Stimulated activated CD4-positive, alpha-beta T cell treated with anti-CD3 and anti-CD28 coated beads, TNF-alpha, amount 100 ng/mL, for 4 hours (primary cell): Measurements from ENCODE around the gene DARS2.
A peak's percentile ranks its signal among the peaks of the same experiment; 100 is the strongest.
"Not testable (repeated sequence)": the region's sequence is repeated elsewhere in the genome, so short reads cannot be mapped to it uniquely, and the experiment has no call there.

Source experiments
- DNase-seq, 3 experiments: peaks; one replicate each; pipeline ENCODE4 v3.0.0-alpha.2; 2020; ENCODE audit warnings: low read depth in 3 of 3

The DARS2 gene, protein sequence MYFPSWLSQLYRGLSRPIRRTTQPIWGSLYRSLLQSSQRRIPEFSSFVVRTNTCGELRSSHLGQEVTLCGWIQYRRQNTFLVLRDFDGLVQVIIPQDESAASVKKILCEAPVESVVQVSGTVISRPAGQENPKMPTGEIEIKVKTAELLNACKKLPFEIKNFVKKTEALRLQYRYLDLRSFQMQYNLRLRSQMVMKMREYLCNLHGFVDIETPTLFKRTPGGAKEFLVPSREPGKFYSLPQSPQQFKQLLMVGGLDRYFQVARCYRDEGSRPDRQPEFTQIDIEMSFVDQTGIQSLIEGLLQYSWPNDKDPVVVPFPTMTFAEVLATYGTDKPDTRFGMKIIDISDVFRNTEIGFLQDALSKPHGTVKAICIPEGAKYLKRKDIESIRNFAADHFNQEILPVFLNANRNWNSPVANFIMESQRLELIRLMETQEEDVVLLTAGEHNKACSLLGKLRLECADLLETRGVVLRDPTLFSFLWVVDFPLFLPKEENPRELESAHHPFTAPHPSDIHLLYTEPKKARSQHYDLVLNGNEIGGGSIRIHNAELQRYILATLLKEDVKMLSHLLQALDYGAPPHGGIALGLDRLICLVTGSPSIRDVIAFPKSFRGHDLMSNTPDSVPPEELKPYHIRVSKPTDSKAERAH

GRCh38 chr1:173824315-173825081, at the start of gene DARS2, which contains the start of gene CENPL:
TSS of gene DARS2 (plus strand) at chr1:173824673. CDS start at chr1:173825230, 557 bp downstream.
TSS of gene CENPL (minus strand) at chr1:173824883. CDS start at chr1:173811299, 13,584 bp downstream.
- DNase-seq, result peak; percentile 68 to 81 (median 79)

- DNase-seq, result no peak
Measured at GRCh38 chr1:173775578-173776226, 48.8 kb upstream of the DARS2 start.

DNA sequence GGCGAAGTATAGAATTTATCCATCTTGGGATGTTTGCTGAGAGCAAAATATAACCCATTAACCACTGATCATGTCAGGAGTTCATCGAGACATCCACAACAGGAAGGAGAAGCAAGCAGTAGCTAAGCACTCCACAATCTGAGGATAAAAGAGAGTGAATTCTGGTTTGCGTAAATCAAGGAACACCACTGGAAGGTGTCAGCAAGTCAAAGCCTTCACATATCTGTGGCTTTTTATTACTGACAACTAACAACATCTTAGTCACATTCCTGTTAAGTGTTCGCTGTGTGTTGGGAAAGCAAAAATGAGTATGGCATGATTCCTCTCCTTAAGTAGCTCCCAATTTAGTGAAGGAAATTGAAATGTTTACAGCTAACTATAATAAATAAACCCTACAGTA, 44.5 kb upstream of the DARS2 start:
- no peak for DNase-seq

- no peak for DNase-seq
Measured at GRCh38 chr1:173784997-173785396, 39.5 kb upstream of the DARS2 start.

DNA sequence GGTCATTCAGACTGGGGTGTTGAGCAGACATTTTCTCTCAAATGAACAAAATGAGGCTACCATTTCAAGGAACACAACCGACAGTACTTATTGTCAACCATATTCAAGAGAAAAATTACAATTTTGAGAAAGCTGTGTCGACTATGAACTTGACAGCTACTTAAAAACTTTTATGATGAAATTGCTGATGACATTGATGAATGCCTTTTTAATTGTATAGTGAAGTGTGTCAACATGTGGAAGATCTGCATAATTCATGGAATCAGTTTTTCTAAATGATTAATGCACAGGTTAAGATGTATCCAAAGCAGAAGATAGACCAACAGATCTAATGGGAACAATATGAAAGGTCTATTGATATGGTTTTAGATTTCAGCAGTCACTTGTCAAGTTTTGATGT, 34.6 kb upstream of the DARS2 start:
- no peak for DNase-seq

DNA sequence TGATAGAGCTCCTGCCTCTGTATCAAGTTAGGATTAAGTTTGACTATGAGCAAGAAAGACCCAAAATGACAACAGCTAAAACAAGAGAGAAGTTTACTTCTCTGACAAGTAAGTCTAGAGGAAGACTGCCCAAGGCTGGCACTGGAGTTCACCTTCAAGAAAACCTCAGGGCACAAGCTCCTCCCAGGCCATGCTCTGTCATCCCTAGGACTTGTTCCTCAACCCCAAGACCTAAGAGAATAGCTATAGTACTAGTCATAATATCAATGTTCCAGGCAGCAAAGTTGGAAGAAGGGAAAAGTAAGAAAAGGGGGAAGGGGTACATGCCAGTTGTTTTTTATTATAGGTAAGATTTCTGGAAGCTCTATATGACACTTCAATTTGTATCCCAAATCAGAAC, 26.4 kb upstream of the DARS2 start:
- DNase-seq, result no peak

- not testable (repeated sequence) for DNase-seq
Measured at GRCh38 chr1:173799995-173800394, 24.5 kb upstream of the DARS2 start.

GRCh38 chr1:173802961-173803360, 21.5 kb upstream of the DARS2 start:
- DNase-seq, result no peak

DNA sequence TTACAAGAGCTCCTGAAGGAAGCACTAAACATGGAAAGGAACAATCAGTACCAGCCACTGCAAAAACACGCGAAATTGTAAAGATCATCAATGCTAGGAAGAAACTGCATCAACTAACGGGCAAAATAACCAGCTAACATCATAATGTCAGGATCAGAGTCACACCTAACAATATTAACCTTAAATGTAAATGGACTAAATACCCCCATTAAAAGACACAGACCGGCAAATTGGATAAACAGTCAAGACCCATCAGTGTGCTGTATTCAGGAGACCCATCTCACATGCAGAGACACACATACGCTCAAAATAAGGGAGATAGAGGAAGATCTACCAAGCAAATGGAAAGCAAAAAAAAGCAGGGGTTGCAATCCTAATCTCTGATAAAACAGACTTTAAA, 10.8 kb upstream of the DARS2 start:
- not testable (repeated sequence) for DNase-seq

GRCh38 chr1:173818459-173818858, 6.0 kb upstream of the DARS2 start:
- no peak for DNase-seq

DNA sequence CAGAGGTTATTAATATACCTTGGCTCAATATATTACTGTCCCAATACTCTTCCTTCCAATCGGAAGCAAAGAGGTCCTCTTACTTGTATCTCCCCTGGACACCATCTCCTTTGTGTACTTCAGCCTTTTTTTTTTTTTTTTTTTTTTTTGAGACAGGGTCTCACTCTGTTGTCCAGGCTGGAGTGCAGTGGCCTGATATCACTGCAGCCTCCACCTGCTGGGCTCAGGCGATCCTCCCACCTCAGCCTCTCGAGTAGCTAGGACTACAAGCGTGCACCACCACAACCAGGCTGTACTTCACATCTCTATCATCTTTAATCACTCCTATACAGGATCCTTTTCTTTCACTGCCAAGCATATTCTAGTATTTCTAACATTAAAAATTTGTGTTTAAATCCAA, 2.8 kb upstream of the DARS2 start:
- DNase-seq, result no peak

DNA sequence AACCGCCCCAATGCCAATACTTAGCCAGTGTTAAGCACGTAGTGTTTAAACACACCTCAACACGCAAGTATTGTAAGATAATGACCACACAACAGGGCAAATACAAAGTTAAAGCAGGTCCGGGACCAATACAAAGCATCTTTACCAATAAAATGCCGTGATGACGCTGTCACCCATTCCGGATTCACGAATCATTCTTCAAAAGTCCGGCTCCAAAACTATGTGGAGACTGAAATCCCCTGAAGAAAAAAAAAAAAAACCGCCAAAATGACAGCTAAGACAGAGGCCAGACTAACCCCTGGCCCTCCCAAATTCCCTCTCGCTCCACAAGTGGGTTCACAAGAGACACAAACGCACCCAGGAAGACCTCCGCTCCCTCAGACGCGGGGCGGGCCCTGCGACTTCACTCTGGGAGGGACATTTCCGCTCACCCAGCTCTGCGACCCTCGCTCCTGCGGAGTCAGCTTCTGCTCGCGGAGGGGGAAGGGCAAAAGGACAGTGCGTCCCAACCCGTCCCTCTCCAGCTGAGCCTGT, 625 bp upstream of the DARS2 start:
- no peak for DNase-seq

- no peak for DNase-seq
Measured at GRCh38 chr1:173827611-173828010, 3.1 kb downstream of the DARS2 start.

- DNase-seq, result no peak
Measured at GRCh38 chr1:173832748-173833147, 8.3 kb downstream of the DARS2 start.

DNA sequence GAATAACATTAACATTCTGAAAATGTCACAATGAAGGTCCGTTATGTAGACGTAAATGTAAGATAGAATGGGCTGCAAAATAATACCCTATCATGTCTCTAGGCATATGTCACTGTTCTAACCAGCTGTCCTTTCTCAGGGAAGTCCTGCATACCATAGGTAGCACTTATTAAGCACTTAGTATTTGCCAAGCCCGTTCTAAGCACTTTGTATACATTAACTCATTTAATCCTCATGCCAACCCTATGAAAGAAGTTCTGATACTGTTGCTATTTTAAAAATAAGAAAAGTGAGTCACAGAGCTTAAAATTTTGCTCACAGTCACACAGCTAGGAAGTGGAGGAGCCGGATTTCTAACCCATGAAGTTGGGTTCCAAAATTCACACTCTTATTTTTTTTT, 27.6 kb downstream of the DARS2 start:
- DNase-seq, result no peak

GRCh38 chr1:173853074-173853473, 28.6 kb downstream of the DARS2 start:
- DNase-seq, result no peak

DNA sequence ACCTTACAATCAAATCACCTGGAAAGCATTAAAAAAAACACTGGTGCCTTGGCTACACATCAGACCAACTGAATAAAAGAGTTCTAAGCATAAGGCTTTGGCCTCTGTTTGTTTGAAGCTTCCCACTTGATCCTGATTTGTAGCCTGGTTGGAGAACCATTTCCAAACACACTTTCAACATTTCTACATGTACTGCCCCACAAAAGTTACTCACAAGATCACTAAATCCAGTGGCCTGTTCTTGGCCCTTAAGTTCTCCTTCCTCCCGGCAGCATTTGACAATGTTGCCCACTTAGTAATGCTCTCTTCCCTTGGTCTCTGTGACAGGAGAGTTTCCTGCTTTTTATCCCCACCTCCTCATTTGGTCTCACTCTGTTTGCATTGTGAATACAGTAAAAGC, 31.5 kb downstream of the DARS2 start:
- DNase-seq, result no peak

DNA sequence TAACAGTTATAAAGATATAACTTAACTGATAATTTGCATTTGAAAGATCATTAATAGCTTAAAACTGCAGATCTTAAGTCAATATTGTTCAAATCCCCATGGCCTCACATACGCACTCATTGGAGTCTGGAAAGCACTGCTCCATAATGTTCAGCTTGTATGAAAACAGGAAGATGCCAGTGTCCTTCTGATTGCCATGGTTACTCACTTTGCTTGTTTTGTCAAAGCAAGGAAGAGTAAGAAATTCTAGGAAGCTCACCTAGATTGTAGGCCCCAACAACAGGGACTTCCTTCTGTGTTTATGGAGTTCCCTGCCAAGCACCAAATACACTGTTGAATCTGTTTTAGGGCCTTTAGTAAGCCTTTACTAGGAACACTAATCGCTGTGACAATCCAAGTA, 32.4 kb downstream of the DARS2 start:
- DNase-seq, result no peak

GRCh38 chr1:173857363-173857917, 33.0 kb downstream of the DARS2 start:
- DNase-seq, result no peak

- DNase-seq, result not testable (repeated sequence)
Measured at GRCh38 chr1:173859547-173859946, 35.1 kb downstream of the DARS2 start.

DNA sequence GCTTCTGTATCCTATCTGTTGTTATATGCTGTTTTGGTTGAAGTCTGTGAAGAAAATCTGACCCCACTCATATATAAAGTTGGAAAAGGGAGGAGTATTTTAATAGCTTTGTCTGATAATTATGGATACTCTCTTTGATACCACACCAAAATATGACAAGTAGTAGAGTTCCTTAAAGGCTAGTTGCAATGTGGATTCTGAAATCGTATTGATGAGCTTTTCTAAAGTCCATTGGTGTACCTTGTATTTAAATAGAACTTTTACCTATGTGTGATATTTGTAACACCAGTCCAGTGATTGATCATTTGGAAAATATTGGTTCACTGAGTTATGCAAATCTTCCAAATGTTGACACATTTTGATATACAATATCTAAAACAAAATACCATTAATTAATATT, 35.6 kb downstream of the DARS2 start:
- DNase-seq, result no peak
